Activated CD4-positive, alpha-beta T cell treated with anti-CD3 and anti-CD28 coated beads for 36 hours (primary cell): Measurements from ENCODE around the gene SLC38A9. TPM values are rescaled to one million over a fixed set of nuclear protein-coding genes. Genes with fewer than 3 reads are reported as not detected.
A peak's percentile ranks its signal among the peaks of the same experiment; 100 is the strongest.
"Not testable (repeated sequence)": the region's sequence is repeated elsewhere in the genome, so short reads cannot be mapped to it uniquely, and the experiment has no call there.

Source experiments
- ATAC-seq: fragments of 200-7000 bp; cut with Tn5 transposase; one replicate; pipeline ENCODE4 v1.10.0; 2021; ENCODE audit warnings: mild to moderate bottlenecking, moderate library complexity
- CTCF ChIA-PET: fragments of 350-600 bp; sonication (Branson Sonifier 250); formaldehyde crosslinking; loops from one replicate; lab custom pipeline; 2021; ENCODE audit warnings: antibody characterized with exemption; lab: Charles Lee
- POLR2A ChIA-PET: fragments of 350-600 bp; sonication (Branson Sonifier 250); formaldehyde crosslinking; loops from one replicate; lab custom pipeline; 2021; ENCODE audit warnings: antibody characterized with exemption, inconsistent platforms; lab: Charles Lee
- DNase-seq: peaks from one replicate; pipeline ENCODE4 v3.0.0-alpha.2; 2020
- H3K27ac Mint-ChIP-seq: one replicate; pipeline ENCODE4 v1.8.0; 2021; ENCODE audit warnings: mixed read lengths
- H3K27me3 Mint-ChIP-seq: one replicate; pipeline ENCODE4 v1.8.0; 2021; ENCODE audit warnings: mixed read lengths
- H3K36me3 Mint-ChIP-seq: one replicate; pipeline ENCODE4 v1.8.0; 2021; ENCODE audit warnings: low read depth, mixed read lengths
- H3K4me1 Mint-ChIP-seq: one replicate; pipeline ENCODE4 v1.8.0; 2021; ENCODE audit warnings: mixed read lengths
- H3K4me3 Mint-ChIP-seq: one replicate; pipeline ENCODE4 v1.8.0; 2021; ENCODE audit warnings: mild to moderate bottlenecking, moderate library complexity, mixed read lengths
- H3K9me3 Mint-ChIP-seq: one replicate; pipeline ENCODE4 v1.8.0; 2021; ENCODE audit warnings: low read depth, mixed read lengths
- intact Hi-C, 2 experiments: fragments of 100-400 bp; cut with DNase I in 1 of 2; cut with micrococcal nuclease in 1 of 2; formaldehyde crosslinking; loops; one replicate each; pipeline versions ENCODE4 v1.14.2 to v1.15.1; 2022 to 2024; cut with DNase I, micrococcal nuclease
- total RNA-seq, 2 experiments: library from RNA; stranded (reverse); gene quantifications; one replicate each; pipeline ENCODE4 v1.2.3, GENCODE V29; 2021

Gene SLC38A9
- total RNA-seq, 2 experiments from 2014 or later: 12.9 to 16.2 TPM

DNA sequence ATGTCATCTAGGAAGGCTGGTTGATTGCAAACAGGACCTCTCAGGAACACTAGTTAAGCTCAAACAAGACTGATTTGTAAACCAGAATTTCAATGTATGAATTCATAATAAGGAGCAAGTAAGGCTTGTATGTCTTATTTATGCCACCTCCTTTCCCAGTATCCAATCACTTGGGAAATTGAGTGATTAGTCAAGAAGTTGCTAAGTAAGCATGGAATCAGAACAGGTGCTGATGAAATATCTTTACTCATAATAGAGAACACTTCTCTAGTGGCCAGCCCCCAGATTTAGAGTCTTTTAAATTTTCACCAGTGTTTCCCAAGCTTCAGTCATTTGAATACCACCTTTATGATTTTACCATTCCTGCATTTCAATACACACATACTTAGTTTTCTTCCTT is 20.5 kb upstream of the SLC38A9 start:
- Mint-ChIP-seq H3K27ac (no peak overlapping the region), H3K9me3 (no peaks in the 10 kb centered on the region), H3K4me3 (no peak overlapping the region), H3K36me3 (no peaks in the 10 kb centered on the region), H3K4me1 (no peaks in the 10 kb centered on the region), H3K27me3 (no peaks in the 10 kb centered on the region)
- intact Hi-C loops: no loop called here
- POLR2A ChIA-PET: no interaction called here
- no peak for DNase-seq
- CTCF ChIA-PET: interaction anchor here (0.9 kb wide), 1 partner anchor 468 kb away, joined by 3 read pairs; no protein-coding TSS in a partner anchor
- no peak for ATAC-seq

DNA sequence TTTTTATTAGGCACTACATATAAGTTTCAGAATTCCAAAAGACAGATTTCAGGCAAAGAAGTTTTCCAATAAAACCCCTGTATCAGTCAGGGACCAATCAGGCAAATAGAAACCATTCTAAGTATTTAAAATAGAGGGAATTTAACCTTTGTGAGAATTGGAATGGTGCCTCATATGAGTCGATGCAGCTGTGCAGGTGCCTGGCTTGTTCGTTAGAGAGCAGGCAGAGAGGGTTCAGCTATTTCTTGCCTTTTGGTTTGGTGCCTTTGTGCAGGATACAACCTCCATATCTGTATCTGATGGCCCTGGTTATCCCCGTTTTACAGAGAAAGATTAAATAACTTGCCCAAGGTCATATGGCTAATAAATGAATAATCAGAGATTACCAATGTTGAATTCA is 19.7 kb upstream of the SLC38A9 start:
- ChIA-PET CTCF (interaction anchor here (0.9 kb wide), 1 partner anchor 469 kb away, joined by 3 read pairs; no protein-coding TSS in a partner anchor), POLR2A (no interaction called here)
- Mint-ChIP-seq H3K4me1 (no peaks in the 10 kb centered on the region), H3K27ac (no peak overlapping the region), H3K4me3 (no peak overlapping the region), H3K9me3 (no peaks in the 10 kb centered on the region), H3K27me3 (no peaks in the 10 kb centered on the region), H3K36me3 (no peaks in the 10 kb centered on the region)
- no peak for ATAC-seq
- intact Hi-C loops: no loop called here
- no peak for DNase-seq

DNA sequence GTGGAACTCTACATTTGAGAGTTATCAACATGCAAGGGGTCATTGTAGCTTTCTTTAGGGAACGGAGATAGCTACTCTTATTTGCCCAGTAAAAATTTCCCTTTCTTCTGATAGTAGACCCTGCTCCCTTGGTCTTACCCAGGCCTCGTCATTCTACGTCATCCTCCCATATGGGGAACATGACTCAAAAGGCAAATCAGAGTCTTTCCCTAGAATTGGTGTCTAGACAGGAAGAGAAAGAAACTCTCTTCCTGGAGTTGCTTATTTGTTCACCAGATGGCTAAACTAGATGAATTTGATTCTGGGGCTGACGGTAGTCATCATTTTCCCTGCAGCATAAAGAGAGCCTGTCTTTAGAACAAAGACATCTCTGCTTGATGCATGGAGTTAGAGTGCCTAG is 12.2 kb upstream of the SLC38A9 start:
- H3K4me3 Mint-ChIP-seq: no peak overlapping the region
- H3K27ac Mint-ChIP-seq: no peak overlapping the region
- H3K27me3 Mint-ChIP-seq: no peaks in the 10 kb centered on the region
- ChIA-PET POLR2A (no interaction called here), CTCF (no interaction called here)
- H3K4me1 Mint-ChIP-seq: peaks cover 4% of the 10 kb centered on the region
- ATAC-seq (no peak), DNase-seq (no peak)
- no peaks in the 10 kb centered on the region for H3K9me3 Mint-ChIP-seq
- intact Hi-C loops: no loop called here
- H3K36me3 Mint-ChIP-seq: no peaks in the 10 kb centered on the region

DNA sequence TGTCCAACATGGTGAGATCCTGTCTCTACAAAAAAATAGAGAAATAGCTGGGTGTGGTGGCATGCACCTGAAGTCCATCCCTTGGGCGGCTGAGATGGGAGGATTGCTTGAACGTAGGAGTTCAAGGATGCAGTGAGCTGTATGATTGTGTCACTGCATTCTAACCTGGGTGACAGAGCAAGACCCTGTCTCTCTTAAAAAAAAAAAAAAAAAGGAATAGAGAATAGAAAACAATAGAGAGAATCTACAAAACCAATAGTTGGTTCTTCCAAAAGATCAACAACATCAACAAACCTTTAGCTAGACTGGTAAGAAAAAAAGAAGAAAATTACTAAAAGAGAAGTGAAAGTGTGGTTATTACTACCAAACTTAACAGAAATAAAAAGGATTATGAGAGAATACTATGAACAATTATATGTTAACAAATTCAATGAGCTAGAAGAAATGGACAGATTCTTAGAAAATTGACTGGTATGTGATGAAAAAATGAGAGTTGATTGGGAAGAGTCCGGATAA is 8.1 kb upstream of the SLC38A9 start:
- H3K4me3 Mint-ChIP-seq: no peak overlapping the region
- H3K4me1 Mint-ChIP-seq: peaks cover 4% of the 10 kb centered on the region
- intact Hi-C loops: no loop called here
- peaks cover 2% of the 10 kb centered on the region for H3K36me3 Mint-ChIP-seq
- POLR2A ChIA-PET: interaction anchor here (0.6 kb wide), 1 partner anchor 454 kb away, joined by 5 read pairs; no protein-coding TSS in a partner anchor
- peaks cover 2% of the 10 kb centered on the region for H3K27me3 Mint-ChIP-seq
- ATAC-seq (no peak), DNase-seq (no peak)
- H3K9me3 Mint-ChIP-seq: peaks cover 4% of the 10 kb centered on the region
- CTCF ChIA-PET: interaction anchor here (0.6 kb wide), 2 partner anchors 19 to 45 kb away, joined by 3 read pairs; no protein-coding TSS in a partner anchor
- H3K27ac Mint-ChIP-seq: no peak overlapping the region

DNA sequence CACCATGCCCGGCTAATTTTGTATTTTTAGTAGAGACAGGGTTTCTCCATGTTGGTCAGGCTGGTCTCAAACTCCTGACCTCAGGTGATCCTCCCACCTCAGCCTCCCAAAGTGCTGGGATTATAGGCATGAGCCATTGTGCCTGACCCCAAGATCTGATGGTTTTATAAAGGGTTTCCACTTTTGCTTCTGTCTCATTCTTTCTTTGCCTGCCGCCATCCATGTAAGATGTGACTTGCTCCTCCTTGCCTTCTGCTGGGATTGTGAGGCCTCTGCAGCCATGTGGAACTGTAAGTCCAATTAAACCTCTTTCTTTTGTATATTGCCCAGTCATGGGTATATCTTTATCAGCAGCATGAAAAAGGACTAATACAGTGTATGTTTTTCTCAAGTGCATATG is 6.9 kb upstream of the SLC38A9 start:
- H3K27ac Mint-ChIP-seq, H3K27me3 Mint-ChIP-seq, POLR2A ChIA-PET, H3K36me3 Mint-ChIP-seq, DNase-seq, CTCF ChIA-PET, H3K4me3 Mint-ChIP-seq, ATAC-seq, H3K9me3 Mint-ChIP-seq, H3K4me1 Mint-ChIP-seq: not testable (repeated sequence)
- intact Hi-C loops: loop anchor here in 1 of 2 experiments (10.0 kb wide), 1 partner anchor 486 kb away; no protein-coding TSS in a partner anchor

DNA sequence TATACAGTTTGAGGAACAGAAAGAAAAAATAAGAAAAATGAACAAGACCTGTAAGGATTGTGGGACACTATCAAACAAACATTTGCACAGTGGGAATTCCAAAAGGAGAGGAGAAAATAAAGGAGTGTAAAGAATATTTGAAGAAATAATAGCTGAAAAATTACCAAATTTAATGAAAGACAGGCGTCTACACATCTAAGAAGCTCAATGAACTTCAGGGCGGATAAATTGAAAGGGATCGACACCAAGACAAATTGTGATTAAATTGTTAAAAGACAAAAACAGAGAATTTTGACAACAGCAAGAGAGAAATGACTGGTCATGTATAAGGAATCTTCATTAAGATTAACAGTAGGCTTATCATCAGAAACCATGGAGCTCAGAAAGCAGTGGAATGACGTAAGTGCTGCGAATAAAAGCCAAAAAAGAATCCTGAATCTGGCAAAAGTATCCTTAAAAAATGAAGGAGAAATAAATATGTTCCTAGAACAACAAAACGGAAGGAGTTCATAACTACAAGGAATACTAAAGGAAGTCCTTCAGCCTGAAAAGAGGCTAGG is 3.5 kb upstream of the SLC38A9 start:
- Mint-ChIP-seq H3K27me3 (peaks cover 2% of the 10 kb centered on the region), H3K9me3 (peaks cover 4% of the 10 kb centered on the region), H3K27ac (no peak overlapping the region), H3K4me1 (peaks cover 16% of the 10 kb centered on the region), H3K36me3 (peaks cover 2% of the 10 kb centered on the region), H3K4me3 (no peak overlapping the region)
- DNase-seq: no peak
- no peak for ATAC-seq
- ChIA-PET CTCF (interaction anchor here (0.5 kb wide), 1 partner anchor 10 kb away, joined by 3 read pairs; no protein-coding TSS in a partner anchor), POLR2A (no interaction called here)
- intact Hi-C loops: loop anchor here in 1 of 2 experiments (10.0 kb wide), 1 partner anchor 489 kb away; no protein-coding TSS in a partner anchor

DNA sequence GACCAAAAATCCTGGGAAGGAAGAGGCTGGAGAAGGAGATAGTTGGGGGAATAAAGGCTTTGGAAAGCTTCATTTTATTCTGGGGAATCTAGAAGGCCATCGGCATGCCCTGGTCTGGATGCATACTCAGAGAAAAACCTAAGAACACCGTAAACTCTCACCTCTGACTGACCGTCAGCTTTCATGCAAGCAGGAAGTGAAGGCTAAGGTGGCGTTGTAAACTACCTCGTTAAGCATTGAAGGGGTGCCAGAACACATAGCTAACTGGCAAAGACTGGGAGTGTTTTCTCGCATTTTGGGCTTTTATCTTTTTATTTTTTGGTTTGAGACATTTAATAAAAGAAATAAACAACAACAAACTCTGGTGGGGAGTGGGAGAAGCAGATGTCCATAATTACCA is 2.6 kb upstream of the SLC38A9 start:
- intact Hi-C loops: loop anchor here (5.0 to 10.0 kb wide), 4 partner anchors 43 to 1402 kb away; partner anchors contain the start of gene ARL15 (in 1 of the 2)
- ChIA-PET CTCF (interaction anchor here (0.8 to 0.9 kb wide), 2 partner anchors 24 to 161 kb away, joined by 3 read pairs; no protein-coding TSS in a partner anchor), POLR2A (interaction anchor here (0.6 kb wide), 1 partner anchor 310 kb away, joined by 3 read pairs; no protein-coding TSS in a partner anchor)
- Mint-ChIP-seq H3K9me3 (peaks cover 4% of the 10 kb centered on the region), H3K27me3 (peaks cover 2% of the 10 kb centered on the region), H3K27ac (no peak overlapping the region), H3K4me3 (no peak overlapping the region), H3K36me3 (peaks cover 2% of the 10 kb centered on the region), H3K4me1 (peaks cover 16% of the 10 kb centered on the region)
- DNase-seq: no peak
- no peak for ATAC-seq

DNA sequence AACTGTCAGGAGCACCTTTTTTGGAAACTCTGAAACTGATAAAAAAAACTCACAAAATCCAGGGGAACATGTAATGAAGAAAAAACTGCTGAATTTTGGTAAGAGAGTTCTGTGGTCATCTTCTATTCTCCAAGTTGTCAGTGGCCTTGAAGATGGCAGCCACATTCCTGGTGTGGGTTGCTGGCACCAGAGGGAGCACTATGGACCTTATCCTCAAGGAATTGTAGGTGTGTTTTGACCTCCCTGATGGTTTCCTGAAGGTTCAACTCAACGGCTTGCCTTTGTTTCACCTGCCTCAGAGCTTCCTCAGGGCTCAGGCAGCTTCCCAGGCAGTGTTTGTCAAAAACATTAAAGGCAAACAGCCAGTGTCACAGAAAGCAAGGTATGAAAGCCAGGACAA is 2.2 kb upstream of the SLC38A9 start:
- DNase-seq (no peak), ATAC-seq (no peak)
- CTCF ChIA-PET: interaction anchor here (0.8 to 1.0 kb wide), 3 partner anchors 23 to 300 kb away, joined by 3 to 4 read pairs (median 3); no protein-coding TSS in a partner anchor
- Mint-ChIP-seq H3K9me3 (peaks cover 4% of the 10 kb centered on the region), H3K27ac (no peak overlapping the region), H3K27me3 (peaks cover 2% of the 10 kb centered on the region), H3K36me3 (peaks cover 2% of the 10 kb centered on the region), H3K4me1 (peaks cover 16% of the 10 kb centered on the region), H3K4me3 (no peak overlapping the region)
- intact Hi-C loops: loop anchor here (5.0 to 10.0 kb wide), 4 partner anchors 43 to 1402 kb away; partner anchors contain the start of gene ARL15 (in 1 of the 2)
- POLR2A ChIA-PET: interaction anchor here (0.6 kb wide), 1 partner anchor 310 kb away, joined by 3 read pairs; no protein-coding TSS in a partner anchor

DNA sequence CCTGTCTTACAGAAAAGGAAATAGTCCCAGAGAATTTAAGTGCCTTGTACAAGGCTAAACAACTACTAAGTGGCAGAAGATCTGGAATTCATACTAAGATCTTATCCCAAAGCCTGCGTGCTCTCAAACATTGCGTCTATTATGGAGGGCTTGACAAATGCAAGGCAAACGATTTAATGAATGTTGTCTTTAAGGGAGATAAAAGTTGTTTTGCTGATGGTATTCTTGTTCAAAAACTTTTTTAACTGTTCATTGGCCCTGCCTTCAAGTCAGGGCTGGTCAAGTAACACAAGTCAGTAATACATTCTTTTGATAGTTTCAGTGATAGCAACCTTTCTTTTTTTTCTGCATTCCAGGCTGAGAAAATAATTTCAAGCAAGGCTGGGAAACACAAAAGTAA is 1.7 kb upstream of the SLC38A9 start:
- H3K36me3 Mint-ChIP-seq: peaks cover 3% of the 10 kb centered on the region
- H3K4me3 Mint-ChIP-seq: no peak overlapping the region
- POLR2A ChIA-PET: no interaction called here
- no peak for ATAC-seq
- intact Hi-C loops: loop anchor here (5.0 to 10.0 kb wide), 4 partner anchors 43 to 1402 kb away; partner anchors contain the start of gene ARL15 (in 1 of the 2)
- H3K27ac Mint-ChIP-seq: no peak overlapping the region
- peaks cover 2% of the 10 kb centered on the region for H3K9me3 Mint-ChIP-seq
- DNase-seq: no peak
- CTCF ChIA-PET: interaction anchor here (0.8 to 1.3 kb wide), 4 partner anchors 12 to 300 kb away, joined by 3 to 4 read pairs (median 3); no protein-coding TSS in a partner anchor
- H3K4me1 Mint-ChIP-seq: peaks cover 20% of the 10 kb centered on the region
- H3K27me3 Mint-ChIP-seq: no peaks in the 10 kb centered on the region

DNA sequence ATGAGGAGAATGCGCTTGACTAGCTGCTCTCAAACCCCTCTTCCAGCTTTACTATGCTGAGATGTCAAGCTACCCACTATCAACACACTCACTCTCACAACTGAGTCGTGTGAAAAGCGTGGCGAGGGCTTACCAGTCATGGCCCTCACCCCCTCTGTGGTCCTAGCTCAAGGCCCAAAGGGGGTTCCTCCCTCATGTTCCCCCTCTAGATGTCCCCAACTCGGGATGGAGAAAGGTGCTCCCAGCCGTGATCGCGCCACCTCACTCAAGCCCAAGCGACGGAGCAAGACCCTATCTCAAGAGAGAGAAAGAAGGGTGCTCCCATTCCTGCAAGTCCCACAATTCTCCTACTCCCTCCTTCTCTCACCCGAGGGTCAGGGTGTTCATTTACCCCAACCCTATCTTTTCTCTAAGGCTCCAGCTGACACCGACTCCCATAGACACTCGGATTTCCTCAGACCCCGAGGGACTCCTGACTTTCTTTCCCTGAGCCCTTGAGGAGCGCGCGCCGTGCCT is 559 bp downstream of the SLC38A9 start:
- peaks cover 9% of the 10 kb centered on the region for H3K36me3 Mint-ChIP-seq
- intact Hi-C loops: loop anchor here (1.0 to 10.0 kb wide), 9 partner anchors 46 to 1462 kb away; partner anchors contain the start of genes ARL15 (in 1 of the 2), CDC20B (in 1 of the 2), DHX29 (in 1 of the 2) and MTREX (in 1 of the 2)
- H3K4me3 Mint-ChIP-seq: peak overlapping the region; percentile 93
- CTCF ChIA-PET: interaction anchor here (1.6 kb wide), 1 partner anchor 19 kb away, joined by 4 read pairs; no protein-coding TSS in a partner anchor
- no peaks in the 10 kb centered on the region for H3K27me3 Mint-ChIP-seq
- peaks cover 24% of the 10 kb centered on the region for H3K4me1 Mint-ChIP-seq
- peaks cover 2% of the 10 kb centered on the region for H3K9me3 Mint-ChIP-seq
- POLR2A ChIA-PET: no interaction called here
- peak overlapping the region; percentile 92 for H3K27ac Mint-ChIP-seq
- ATAC-seq (no peak), DNase-seq (peak; percentile 18)

DNA sequence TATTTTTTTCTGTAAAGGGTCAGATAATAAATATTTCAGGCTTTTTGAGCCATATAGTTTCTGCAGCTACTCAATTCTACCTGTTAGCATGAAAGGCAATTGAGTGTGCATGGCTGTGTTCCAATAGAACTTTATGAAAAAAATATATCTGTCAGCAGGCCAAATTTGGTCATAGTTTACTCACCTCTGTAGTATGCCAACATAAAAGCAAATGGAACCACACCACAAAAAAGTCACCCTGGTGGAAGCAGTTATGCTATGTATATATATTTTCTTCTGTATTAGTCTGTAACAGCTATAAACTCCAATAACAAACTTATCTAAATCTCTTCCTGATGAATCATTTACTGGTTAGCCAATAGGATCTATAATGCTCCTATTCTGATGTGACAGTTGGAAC is 3.4 kb downstream of the SLC38A9 start:
- intact Hi-C loops: no loop called here
- H3K4me3 Mint-ChIP-seq: no peak overlapping the region
- CTCF ChIA-PET: interaction anchor here (0.6 to 1.1 kb wide), 2 partner anchors 10 to 384 kb away, joined by 3 read pairs; no protein-coding TSS in a partner anchor
- peaks cover 30% of the 10 kb centered on the region for H3K4me1 Mint-ChIP-seq
- POLR2A ChIA-PET: no interaction called here
- no peaks in the 10 kb centered on the region for H3K27me3 Mint-ChIP-seq
- DNase-seq (no peak), ATAC-seq (peak; percentile 6)
- no peak overlapping the region for H3K27ac Mint-ChIP-seq
- H3K9me3 Mint-ChIP-seq: no peaks in the 10 kb centered on the region
- peaks cover 9% of the 10 kb centered on the region for H3K36me3 Mint-ChIP-seq
